Tibial nerve (tissue), 3 donors: ENCODE measurements around the gene NBPF1.
"Not testable (repeated sequence)": the region's sequence is repeated elsewhere in the genome, so short reads cannot be mapped to it uniquely, and the experiment has no call there.

Experiments
- POLR2A ChIP-seq, 2 donors: fragments of 450-650 bp; IDR thresholded peaks; one replicate each; pipeline ENCODE4 v1.6.1; 2017; ENCODE audit warnings: antibody characterized with exemption in 2 of 2, mild to moderate bottlenecking in 2 of 2, moderate library complexity in 2 of 2
- TF ChIP-seq, protein P1 (sequence below), 5 experiments: fragments of 200-600 bp in 3 of 5; fragments of 450-650 bp in 2 of 5; sonication (generic) in 3 of 5; IDR thresholded peaks; one replicate each; pipeline ENCODE4 v1.5.1; 2016 to 2019; ENCODE audit warnings: antibody characterized with exemption in 5 of 5, mild to moderate bottlenecking in 3 of 5, moderate library complexity in 2 of 5

DNA sequence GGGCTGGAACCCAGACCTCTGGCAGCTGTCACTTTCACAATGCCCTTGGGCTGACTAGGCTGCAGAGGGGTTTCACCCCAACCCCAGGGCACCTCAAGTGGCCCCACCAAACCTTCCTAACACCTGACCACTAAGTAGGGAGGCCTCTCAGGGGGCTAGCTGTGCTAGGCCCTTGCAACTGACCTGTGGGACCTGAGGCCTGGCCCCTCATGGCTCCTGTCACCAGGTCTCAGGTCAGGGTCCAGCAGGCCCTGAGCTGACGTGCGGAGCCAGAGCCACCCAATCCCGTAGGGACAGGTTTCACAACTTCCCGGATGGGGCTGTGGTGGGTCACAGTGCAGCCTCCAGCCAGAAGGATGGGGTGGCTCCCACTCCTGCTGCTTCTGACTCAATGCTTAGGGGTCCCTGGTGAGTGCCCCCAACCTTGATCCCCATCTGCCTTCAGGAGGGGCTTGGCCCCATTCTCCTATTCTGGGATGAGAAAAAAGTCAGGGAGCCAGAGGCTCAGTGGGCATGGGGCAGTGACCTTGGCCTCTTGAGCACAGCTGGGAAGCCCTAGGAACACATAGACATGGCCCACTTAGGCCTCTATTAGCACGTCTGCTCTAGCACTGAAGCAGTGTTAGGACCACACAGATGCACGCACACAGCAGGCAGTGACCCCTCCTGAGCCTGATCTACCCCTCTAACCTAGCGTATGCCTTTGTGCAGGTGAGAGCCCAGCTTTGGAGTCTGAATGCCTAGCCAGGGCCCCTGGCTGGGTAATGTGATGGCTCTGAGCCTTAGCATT lies 32.1 kb upstream of the NBPF1 start:
- TF ChIP-seq, protein P1, sequence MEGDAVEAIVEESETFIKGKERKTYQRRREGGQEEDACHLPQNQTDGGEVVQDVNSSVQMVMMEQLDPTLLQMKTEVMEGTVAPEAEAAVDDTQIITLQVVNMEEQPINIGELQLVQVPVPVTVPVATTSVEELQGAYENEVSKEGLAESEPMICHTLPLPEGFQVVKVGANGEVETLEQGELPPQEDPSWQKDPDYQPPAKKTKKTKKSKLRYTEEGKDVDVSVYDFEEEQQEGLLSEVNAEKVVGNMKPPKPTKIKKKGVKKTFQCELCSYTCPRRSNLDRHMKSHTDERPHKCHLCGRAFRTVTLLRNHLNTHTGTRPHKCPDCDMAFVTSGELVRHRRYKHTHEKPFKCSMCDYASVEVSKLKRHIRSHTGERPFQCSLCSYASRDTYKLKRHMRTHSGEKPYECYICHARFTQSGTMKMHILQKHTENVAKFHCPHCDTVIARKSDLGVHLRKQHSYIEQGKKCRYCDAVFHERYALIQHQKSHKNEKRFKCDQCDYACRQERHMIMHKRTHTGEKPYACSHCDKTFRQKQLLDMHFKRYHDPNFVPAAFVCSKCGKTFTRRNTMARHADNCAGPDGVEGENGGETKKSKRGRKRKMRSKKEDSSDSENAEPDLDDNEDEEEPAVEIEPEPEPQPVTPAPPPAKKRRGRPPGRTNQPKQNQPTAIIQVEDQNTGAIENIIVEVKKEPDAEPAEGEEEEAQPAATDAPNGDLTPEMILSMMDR (IDR thresholded peaks at IDR 0.05), result not testable (repeated sequence)
- not testable (repeated sequence) for TF ChIP-seq POLR2A (IDR thresholded peaks at IDR 0.05)
